Measurements from ENCODE around the gene SPECC1. TPM values are rescaled to one million over a fixed set of nuclear protein-coding genes. Genes with fewer than 3 reads are reported as not detected.
A peak's percentile ranks its signal among the peaks of the same experiment; 100 is the strongest.
"Not testable (repeated sequence)": the region's sequence is repeated elsewhere in the genome, so short reads cannot be mapped to it uniquely, and the experiment has no call there.

SPECC1 gene
- total RNA-seq, 2 experiments from 2014 or later = 15.4 to 17.0 TPM

DNA sequence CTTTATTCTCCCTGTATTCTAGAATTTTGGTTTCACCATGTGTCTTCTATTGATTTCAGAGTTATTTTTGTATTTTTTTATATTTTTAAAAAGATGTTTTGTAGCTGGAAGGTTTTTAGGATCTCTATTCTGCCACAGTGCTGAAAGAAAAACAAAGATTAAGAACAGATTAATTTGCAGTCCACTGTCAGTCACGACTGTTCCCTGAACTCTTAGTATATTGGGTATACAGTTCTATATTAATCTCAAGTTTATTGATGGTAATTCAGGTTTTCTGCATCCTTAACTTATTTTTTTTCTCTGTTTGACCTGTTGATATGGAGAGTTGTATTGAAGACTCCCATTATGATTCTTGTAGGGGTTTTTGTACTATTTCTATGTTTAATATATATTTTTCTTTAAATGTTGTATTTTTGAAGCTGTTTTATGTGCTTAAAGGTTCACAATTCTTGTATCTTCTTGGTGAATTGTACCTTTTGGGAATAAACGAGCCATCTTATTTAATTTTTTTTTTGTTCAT, 2.9 kb downstream of the SPECC1 start:
- peaks cover 11% of the 10 kb centered on the region for H3K4me1 Mint-ChIP-seq (ENCODE audit: low read depth)
- no peak for DNase-seq
- no peak overlapping the region for H3K27ac Mint-ChIP-seq
- POLR2A ChIA-PET = interaction anchor here (0.7 kb wide), 1 partner anchor 35 kb away, joined by 3 read pairs; no protein-coding TSS in a partner anchor
- no peaks in the 10 kb centered on the region for H3K9me3 Mint-ChIP-seq
- H3K36me3 Mint-ChIP-seq = no peaks in the 10 kb centered on the region
- CTCF ChIA-PET = interaction anchor here (0.6 to 6.3 kb wide), 4 partner anchors 18 to 105 kb away, joined by 3 to 71 read pairs (median 4); no protein-coding TSS in a partner anchor
- peaks cover 22% of the 10 kb centered on the region for H3K27me3 Mint-ChIP-seq
- intact Hi-C loops (cut with micrococcal nuclease) = no loop called here
- no peak overlapping the region for H3K4me3 Mint-ChIP-seq

- H3K9me3 Mint-ChIP-seq; intact Hi-C loops (cut with micrococcal nuclease); CTCF ChIA-PET; H3K27ac Mint-ChIP-seq; H3K4me1 Mint-ChIP-seq (ENCODE audit: low read depth); DNase-seq; POLR2A ChIA-PET; H3K36me3 Mint-ChIP-seq; H3K4me3 Mint-ChIP-seq: not testable (repeated sequence)
- peaks cover 13% of the 10 kb centered on the region for H3K27me3 Mint-ChIP-seq
Observed at GRCh38 chr17:20016475-20016992, 7.4 kb downstream of the SPECC1 start.

DNA sequence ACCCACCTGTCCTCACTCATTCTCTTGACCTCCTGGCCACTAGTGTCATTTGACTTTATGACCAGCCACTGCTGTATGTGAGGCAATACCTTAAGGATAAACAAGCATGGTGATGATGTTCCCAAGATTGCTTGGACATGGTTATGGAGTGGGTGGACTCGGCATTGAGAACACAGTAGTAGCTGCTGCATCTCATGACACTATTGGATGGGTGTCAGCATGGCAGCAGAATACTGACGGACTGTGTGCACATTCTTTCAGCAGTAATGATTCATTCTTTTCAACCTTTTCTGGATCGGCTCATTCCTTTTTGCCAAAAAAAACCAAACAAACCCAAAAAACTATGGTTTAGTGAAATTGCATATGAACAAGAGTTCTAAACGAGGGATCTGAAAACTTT, 13.5 kb downstream of the SPECC1 start:
- Mint-ChIP-seq H3K36me3 (peaks cover 3% of the 10 kb centered on the region), H3K4me1 (ENCODE audit: low read depth) (no peaks in the 10 kb centered on the region), H3K9me3 (no peaks in the 10 kb centered on the region), H3K4me3 (no peak overlapping the region), H3K27me3 (peaks cover 5% of the 10 kb centered on the region), H3K27ac (no peak overlapping the region)
- ChIA-PET CTCF (interaction anchor here (0.7 kb wide), 1 partner anchor 30 kb away, joined by 3 read pairs; no protein-coding TSS in a partner anchor), POLR2A (no interaction called here)
- intact Hi-C loops (cut with micrococcal nuclease) = no loop called here
- no peak for DNase-seq

GRCh38 chr17:20026960-20027359, 17.8 kb downstream of the SPECC1 start:
- Mint-ChIP-seq H3K36me3 (peaks cover 2% of the 10 kb centered on the region), H3K4me1 (ENCODE audit: low read depth) (peaks cover 2% of the 10 kb centered on the region), H3K27ac (no peak overlapping the region), H3K4me3 (no peak overlapping the region), H3K9me3 (no peaks in the 10 kb centered on the region), H3K27me3 (peaks cover 3% of the 10 kb centered on the region)
- no peak for DNase-seq
- CTCF ChIA-PET = no interaction called here
- intact Hi-C loops (cut with micrococcal nuclease) = no loop called here
- POLR2A ChIA-PET = no interaction called here

DNA sequence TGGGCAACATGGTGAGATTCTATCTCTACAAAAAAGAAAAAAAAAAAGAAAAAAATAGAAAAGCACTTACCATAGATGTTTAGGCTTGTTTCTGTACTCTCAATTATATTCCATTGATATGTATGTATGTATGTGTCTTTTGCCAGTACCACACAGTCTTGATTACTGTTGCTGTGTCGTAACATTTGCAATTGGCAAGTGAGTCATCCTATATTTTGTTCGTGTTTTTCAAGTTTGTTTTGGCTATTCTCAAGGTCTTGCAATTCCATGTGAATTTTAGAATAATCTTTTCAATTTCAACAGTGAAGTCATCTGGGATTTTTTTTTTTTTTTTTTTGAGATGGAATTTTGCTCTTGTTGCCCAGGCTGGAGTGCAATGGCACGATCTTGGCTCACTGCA, 19.3 kb downstream of the SPECC1 start:
- no peaks in the 10 kb centered on the region for H3K9me3 Mint-ChIP-seq
- peaks cover 2% of the 10 kb centered on the region for H3K36me3 Mint-ChIP-seq
- CTCF ChIA-PET = interaction anchor here (1.8 kb wide), 1 partner anchor 20 kb away, joined by 7 read pairs; the partner anchor contains the start of gene SPECC1
- intact Hi-C loops (cut with micrococcal nuclease) = no loop called here
- H3K4me3 Mint-ChIP-seq = no peak overlapping the region
- peaks cover under 1% of the 10 kb centered on the region for H3K27me3 Mint-ChIP-seq
- POLR2A ChIA-PET = no interaction called here
- no peak for DNase-seq
- no peak overlapping the region for H3K27ac Mint-ChIP-seq
- peaks cover 6% of the 10 kb centered on the region for H3K4me1 Mint-ChIP-seq (ENCODE audit: low read depth)

DNA sequence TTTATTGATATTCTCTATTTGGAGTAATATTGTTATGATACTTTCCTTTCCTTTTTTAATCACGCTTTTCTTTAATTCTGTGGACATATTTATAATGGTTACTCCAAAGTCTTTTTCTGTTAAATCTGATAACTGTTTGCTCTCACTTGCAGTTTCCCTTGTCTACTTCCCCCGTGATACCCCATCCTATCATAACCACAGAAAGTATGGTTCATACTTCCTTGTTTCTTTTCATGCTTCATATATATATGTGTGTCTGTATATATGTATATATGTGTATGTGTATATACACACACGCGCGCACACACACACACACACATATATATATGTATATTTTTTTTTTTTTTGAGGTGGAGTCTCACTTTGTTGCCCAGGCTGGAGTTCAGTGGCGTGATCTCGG, 23.5 kb downstream of the SPECC1 start:
- intact Hi-C loops (cut with micrococcal nuclease) = loop anchor here (2.0 kb wide), 1 partner anchor 32 kb away; no protein-coding TSS in a partner anchor
- POLR2A ChIA-PET = no interaction called here
- H3K27ac Mint-ChIP-seq = no peak overlapping the region
- H3K36me3 Mint-ChIP-seq = no peaks in the 10 kb centered on the region
- CTCF ChIA-PET = interaction anchor here (0.8 kb wide), 1 partner anchor 11 kb away, joined by 3 read pairs; no protein-coding TSS in a partner anchor
- DNase-seq = no peak
- H3K4me3 Mint-ChIP-seq = no peak overlapping the region
- peaks cover 6% of the 10 kb centered on the region for H3K4me1 Mint-ChIP-seq (ENCODE audit: low read depth)
- H3K27me3 Mint-ChIP-seq = no peaks in the 10 kb centered on the region
- H3K9me3 Mint-ChIP-seq = no peaks in the 10 kb centered on the region

DNA sequence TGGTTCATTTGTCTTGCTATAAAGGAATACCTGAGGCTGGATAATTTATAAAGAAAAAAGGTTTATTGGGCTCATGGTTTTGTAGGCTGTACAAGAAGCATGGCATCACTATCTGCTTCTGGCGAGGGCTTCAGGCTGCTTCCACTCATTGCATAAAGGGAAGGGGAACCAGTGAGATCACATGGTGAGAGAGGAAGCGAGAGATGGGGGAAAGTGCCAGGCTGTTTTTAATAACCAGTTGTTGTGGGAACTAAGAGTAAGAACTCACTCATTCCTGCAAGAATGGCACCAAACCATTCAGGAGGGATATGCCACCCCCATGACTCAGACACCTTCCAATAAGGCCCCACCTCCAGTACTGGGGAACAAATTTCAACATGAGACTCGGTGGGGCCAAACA, 24.3 kb downstream of the SPECC1 start:
- Mint-ChIP-seq H3K27me3 (no peaks in the 10 kb centered on the region), H3K4me3 (no peak overlapping the region), H3K9me3 (no peaks in the 10 kb centered on the region), H3K4me1 (ENCODE audit: low read depth) (peaks cover 6% of the 10 kb centered on the region), H3K27ac (no peak overlapping the region), H3K36me3 (no peaks in the 10 kb centered on the region)
- intact Hi-C loops (cut with micrococcal nuclease) = loop anchor here (2.0 kb wide), 1 partner anchor 31 kb away; no protein-coding TSS in a partner anchor
- ChIA-PET POLR2A (no interaction called here), CTCF (interaction anchor here (0.8 kb wide), 1 partner anchor 10 kb away, joined by 3 read pairs; no protein-coding TSS in a partner anchor)
- no peak for DNase-seq

DNA sequence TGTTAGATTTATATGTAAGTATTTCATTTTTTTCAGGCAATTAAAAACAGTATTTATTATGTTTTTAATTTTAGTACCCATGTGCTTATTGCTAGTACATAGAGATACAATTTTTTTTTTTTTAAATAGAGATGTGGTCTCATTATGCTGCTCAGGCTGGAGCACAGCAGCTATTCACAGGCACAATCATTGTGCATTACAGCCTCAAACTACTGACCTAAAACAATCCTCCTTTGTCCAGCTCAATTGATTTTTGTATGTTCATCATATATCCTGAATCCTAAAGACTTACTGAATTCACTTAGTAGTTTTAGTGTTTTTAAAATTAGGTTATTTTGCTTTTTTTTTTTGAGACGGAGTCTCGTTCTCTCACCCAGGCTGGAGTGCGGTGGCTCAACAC, 26.3 kb downstream of the SPECC1 start:
- Mint-ChIP-seq H3K27ac (no peak overlapping the region), H3K4me1 (ENCODE audit: low read depth) (peaks cover 6% of the 10 kb centered on the region), H3K4me3 (no peak overlapping the region), H3K27me3 (no peaks in the 10 kb centered on the region), H3K9me3 (no peaks in the 10 kb centered on the region), H3K36me3 (no peaks in the 10 kb centered on the region)
- ChIA-PET POLR2A (no interaction called here), CTCF (interaction anchor here (0.6 kb wide), 1 partner anchor 276 kb away, joined by 4 read pairs; no protein-coding TSS in a partner anchor)
- intact Hi-C loops (cut with micrococcal nuclease) = no loop called here
- DNase-seq = no peak

GRCh38 chr17:20037286-20037685, 28.1 kb downstream of the SPECC1 start:
- H3K4me1 Mint-ChIP-seq (ENCODE audit: low read depth); intact Hi-C loops (cut with micrococcal nuclease); POLR2A ChIA-PET; H3K36me3 Mint-ChIP-seq; H3K27me3 Mint-ChIP-seq; H3K9me3 Mint-ChIP-seq; H3K27ac Mint-ChIP-seq; CTCF ChIA-PET; H3K4me3 Mint-ChIP-seq; DNase-seq: not testable (repeated sequence)

GRCh38 chr17:20039037-20039436, 29.9 kb downstream of the SPECC1 start:
- DNase-seq = no peak
- Mint-ChIP-seq H3K4me3 (no peak overlapping the region), H3K36me3 (no peaks in the 10 kb centered on the region), H3K4me1 (ENCODE audit: low read depth) (peaks cover 9% of the 10 kb centered on the region), H3K27ac (no peak overlapping the region), H3K9me3 (no peaks in the 10 kb centered on the region), H3K27me3 (no peaks in the 10 kb centered on the region)
- intact Hi-C loops (cut with micrococcal nuclease) = no loop called here
- POLR2A ChIA-PET = no interaction called here
- CTCF ChIA-PET = interaction anchor here (0.6 kb wide), 1 partner anchor 90 kb away, joined by 5 read pairs; no protein-coding TSS in a partner anchor

DNA sequence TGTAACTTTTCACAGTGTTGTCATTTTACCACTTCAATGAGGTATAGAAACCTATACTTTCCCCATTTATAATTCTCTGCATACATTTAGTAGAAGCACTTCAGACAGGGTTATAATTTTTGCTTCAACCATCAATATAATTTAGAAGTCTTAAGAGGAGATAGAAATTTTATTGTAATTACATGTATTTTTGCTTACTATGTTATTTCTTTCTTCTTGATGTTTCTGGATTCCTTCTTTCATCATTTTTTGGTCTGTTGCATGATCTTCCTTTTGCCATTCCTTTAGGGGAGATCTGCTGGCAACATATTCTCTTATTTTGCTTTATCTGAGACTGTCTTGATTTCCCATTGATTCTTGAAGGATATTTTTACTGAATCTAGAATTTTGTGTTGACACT, 31.1 kb downstream of the SPECC1 start:
- H3K27ac Mint-ChIP-seq = no peak overlapping the region
- H3K4me1 Mint-ChIP-seq (ENCODE audit: low read depth) = peaks cover 13% of the 10 kb centered on the region
- ChIA-PET POLR2A (no interaction called here), CTCF (no interaction called here)
- no peak overlapping the region for H3K4me3 Mint-ChIP-seq
- intact Hi-C loops (cut with micrococcal nuclease) = no loop called here
- no peaks in the 10 kb centered on the region for H3K9me3 Mint-ChIP-seq
- H3K27me3 Mint-ChIP-seq = no peaks in the 10 kb centered on the region
- no peaks in the 10 kb centered on the region for H3K36me3 Mint-ChIP-seq
- no peak for DNase-seq

DNA sequence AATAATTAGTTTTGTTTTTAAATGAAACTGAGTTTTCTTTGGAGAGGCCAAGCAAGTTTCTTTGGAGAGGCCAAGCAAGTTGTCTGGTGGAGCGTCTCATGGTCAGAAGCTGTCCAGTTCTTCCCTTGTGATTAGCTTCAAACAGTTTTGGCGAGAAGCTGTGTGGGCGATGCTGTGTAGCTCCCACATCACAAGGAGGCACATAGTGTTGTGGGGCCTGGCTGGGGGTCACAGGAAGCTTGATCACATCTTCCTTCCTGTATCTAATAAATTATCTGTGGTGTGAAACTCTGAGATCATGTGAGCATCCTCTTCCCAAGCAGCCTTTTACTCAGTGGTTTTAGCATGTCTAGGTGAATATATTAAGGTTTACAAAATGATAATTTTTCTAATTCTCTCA, 33.9 kb downstream of the SPECC1 start:
- ChIA-PET CTCF (interaction anchor here (0.6 to 1.3 kb wide), 5 partner anchors 10 to 89 kb away, joined by 3 to 5 read pairs (median 3); no protein-coding TSS in a partner anchor), POLR2A (no interaction called here)
- Mint-ChIP-seq H3K27ac (no peak overlapping the region), H3K4me1 (ENCODE audit: low read depth) (peaks cover 13% of the 10 kb centered on the region), H3K27me3 (no peaks in the 10 kb centered on the region), H3K4me3 (no peak overlapping the region), H3K9me3 (no peaks in the 10 kb centered on the region), H3K36me3 (no peaks in the 10 kb centered on the region)
- intact Hi-C loops (cut with micrococcal nuclease) = no loop called here
- DNase-seq = peak; percentile 15

GRCh38 chr17:20045476-20045875, 36.3 kb downstream of the SPECC1 start:
- Mint-ChIP-seq H3K27ac (no peak overlapping the region), H3K4me3 (no peak overlapping the region), H3K9me3 (no peaks in the 10 kb centered on the region), H3K4me1 (ENCODE audit: low read depth) (peaks cover 13% of the 10 kb centered on the region), H3K36me3 (no peaks in the 10 kb centered on the region), H3K27me3 (no peaks in the 10 kb centered on the region)
- DNase-seq = no peak
- intact Hi-C loops (cut with micrococcal nuclease) = no loop called here
- POLR2A ChIA-PET = no interaction called here
- CTCF ChIA-PET = interaction anchor here (1.0 kb wide), 1 partner anchor 53 kb away, joined by 3 read pairs; no protein-coding TSS in a partner anchor
